NK-92 treated with Interleukin-12 subunit alpha and Interleukin-12 subunit beta, amount 100 ng/mL, for 24 hours (cell line): ENCODE data around the gene FAM236D.
"Not testable (repeated sequence)": the region's sequence is repeated elsewhere in the genome, so short reads cannot be mapped to it uniquely, and the experiment has no call there.

Experiments
- DNase-seq: peaks from one replicate; lab custom pipeline; 2025; lab: John Stamatoyannopoulos, UW

Gene FAM236D

GRCh38 chrX:72808110-72808509, at the start of gene FAM236D:
Gene FAM236D (minus strand): TSS chrX:72808210. CDS start chrX:72808110, 100 bp downstream.
- DNase-seq = not testable (repeated sequence)

GRCh38 chrX:72837532-72837931, 29.5 kb upstream of the FAM236D start:
- DNase-seq = not testable (repeated sequence)

GRCh38 chrX:72830701-72831100, 22.7 kb upstream of the FAM236D start:
- DNase-seq = not testable (repeated sequence)

- not testable (repeated sequence) for DNase-seq
Observed at GRCh38 chrX:72790390-72790789, 17.6 kb downstream of the FAM236D start.

- DNase-seq = not testable (repeated sequence)
Observed at GRCh38 chrX:72788142-72788541, 19.9 kb downstream of the FAM236D start.

- DNase-seq = not testable (repeated sequence)
Observed at GRCh38 chrX:72783964-72784363, 24.0 kb downstream of the FAM236D start.

GRCh38 chrX:72783365-72783936, 24.6 kb downstream of the FAM236D start:
- not testable (repeated sequence) for DNase-seq

GRCh38 chrX:72782560-72782959, 25.4 kb downstream of the FAM236D start, which contains the start of gene FAM236B:
Gene FAM236B (minus strand): TSS chrX:72782660. CDS start chrX:72782560, 100 bp downstream.
- not testable (repeated sequence) for DNase-seq

GRCh38 chrX:72778146-72778545, 29.9 kb downstream of the FAM236D start:
- not testable (repeated sequence) for DNase-seq

GRCh38 chrX:72777467-72777790, 30.6 kb downstream of the FAM236D start:
- DNase-seq = not testable (repeated sequence)

- not testable (repeated sequence) for DNase-seq
Observed at GRCh38 chrX:72776653-72777466, 31.1 kb downstream of the FAM236D start, which contains the start of gene DMRTC1B. Gene DMRTC1B (plus strand): TSS chrX:72776890. CDS start chrX:72845136, 68,246 bp downstream.

GRCh38 chrX:72760454-72760853, 47.6 kb downstream of the FAM236D start:
- DNase-seq = not testable (repeated sequence)
